Measurements from ENCODE around the gene CCDC187. TPM values are rescaled to one million over a fixed set of nuclear protein-coding genes. Genes with fewer than 3 reads are reported as not detected.

CCDC187 gene
- total RNA-seq, 1 donor = under 0.01 TPM

DNA sequence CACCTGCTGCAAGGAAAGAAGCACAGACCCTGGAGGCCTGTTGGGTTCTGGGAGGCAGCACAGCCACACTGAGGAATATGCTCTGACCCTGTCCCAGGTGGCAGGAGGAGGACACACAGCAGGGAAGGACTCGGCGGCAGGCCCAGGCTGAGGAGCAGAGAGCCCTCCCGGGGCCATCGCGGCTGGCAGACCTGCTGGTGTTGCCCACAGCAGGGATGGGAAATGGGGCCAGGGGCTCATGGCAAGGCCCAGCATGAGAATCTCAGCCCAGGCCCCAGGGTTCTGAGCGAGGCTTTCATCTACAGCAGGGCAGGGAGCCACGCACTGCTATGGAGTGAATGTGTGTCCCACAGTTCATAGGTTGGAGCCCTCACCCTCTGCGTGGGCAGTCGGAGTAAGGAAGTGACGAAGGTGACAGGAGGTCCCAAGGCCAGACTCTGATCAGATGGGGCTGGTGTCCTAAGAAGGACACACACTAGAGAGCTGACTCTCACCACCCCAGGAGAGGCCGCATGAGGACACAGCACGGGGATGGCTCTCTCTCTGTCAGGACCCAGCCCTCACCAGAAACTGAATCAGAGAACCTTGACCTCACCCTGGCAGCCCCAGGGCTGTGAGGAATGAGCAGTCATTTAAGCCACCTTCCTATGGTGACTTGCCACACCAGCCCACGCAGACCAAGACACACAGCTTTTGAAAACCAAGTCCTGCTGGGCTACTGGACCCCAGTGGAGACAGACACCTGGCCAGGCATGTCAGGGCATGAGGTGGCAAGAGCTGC is 13.2 kb upstream of the CCDC187 start:
- no peak overlapping the region for H3K4me3 ChIP-seq (ENCODE audit: low read depth, low read length)
- DNase-seq (ENCODE audit: low read depth) = no peak
- TF ChIP-seq, protein P1, sequence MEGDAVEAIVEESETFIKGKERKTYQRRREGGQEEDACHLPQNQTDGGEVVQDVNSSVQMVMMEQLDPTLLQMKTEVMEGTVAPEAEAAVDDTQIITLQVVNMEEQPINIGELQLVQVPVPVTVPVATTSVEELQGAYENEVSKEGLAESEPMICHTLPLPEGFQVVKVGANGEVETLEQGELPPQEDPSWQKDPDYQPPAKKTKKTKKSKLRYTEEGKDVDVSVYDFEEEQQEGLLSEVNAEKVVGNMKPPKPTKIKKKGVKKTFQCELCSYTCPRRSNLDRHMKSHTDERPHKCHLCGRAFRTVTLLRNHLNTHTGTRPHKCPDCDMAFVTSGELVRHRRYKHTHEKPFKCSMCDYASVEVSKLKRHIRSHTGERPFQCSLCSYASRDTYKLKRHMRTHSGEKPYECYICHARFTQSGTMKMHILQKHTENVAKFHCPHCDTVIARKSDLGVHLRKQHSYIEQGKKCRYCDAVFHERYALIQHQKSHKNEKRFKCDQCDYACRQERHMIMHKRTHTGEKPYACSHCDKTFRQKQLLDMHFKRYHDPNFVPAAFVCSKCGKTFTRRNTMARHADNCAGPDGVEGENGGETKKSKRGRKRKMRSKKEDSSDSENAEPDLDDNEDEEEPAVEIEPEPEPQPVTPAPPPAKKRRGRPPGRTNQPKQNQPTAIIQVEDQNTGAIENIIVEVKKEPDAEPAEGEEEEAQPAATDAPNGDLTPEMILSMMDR (IDR thresholded peaks at IDR 0.05; ENCODE audit: insufficient read depth, low read depth, low read length) = no peak

DNA sequence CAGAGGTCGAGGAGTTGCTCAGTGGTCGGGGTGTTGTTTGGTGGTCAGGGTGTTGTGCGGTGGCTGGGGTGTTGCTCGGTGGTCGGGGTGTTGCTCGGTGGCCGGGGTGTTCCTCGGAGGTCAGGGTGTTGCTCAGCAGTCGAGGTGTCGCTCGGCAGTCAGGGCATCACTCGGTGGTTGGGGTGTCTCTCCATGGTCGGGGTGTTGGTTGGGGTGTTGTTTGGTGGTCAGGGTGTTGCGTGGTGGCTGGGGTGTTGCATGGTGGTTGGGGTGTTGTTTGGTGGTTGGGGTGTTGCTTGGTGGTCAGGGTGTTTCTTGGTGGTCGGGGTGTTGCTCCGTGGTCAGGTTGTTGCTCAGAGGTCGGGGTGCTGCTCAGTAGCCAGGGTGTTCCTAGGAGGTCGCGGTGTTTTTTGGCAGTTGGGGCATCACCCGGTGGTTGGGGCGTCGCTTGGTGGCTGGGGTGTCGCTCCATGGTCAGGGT is 12.4 kb upstream of the CCDC187 start:
- H3K4me3 ChIP-seq (ENCODE audit: low read depth, low read length) = no peak overlapping the region
- no peak for DNase-seq (ENCODE audit: low read depth)
- TF ChIP-seq, protein P1 (IDR thresholded peaks at IDR 0.05; ENCODE audit: insufficient read depth, low read depth, low read length) = no peak

- no peak overlapping the region for H3K4me3 ChIP-seq (ENCODE audit: low read depth, low read length)
- TF ChIP-seq, protein P1 (IDR thresholded peaks at IDR 0.05; ENCODE audit: insufficient read depth, low read depth, low read length) = no peak
- DNase-seq (ENCODE audit: low read depth) = no peak
Observed at GRCh38 chr9:136314944-136315343, 11.1 kb upstream of the CCDC187 start.

GRCh38 chr9:136314056-136314416 is 10.1 kb upstream of the CCDC187 start:
- no peak for DNase-seq (ENCODE audit: low read depth)
- H3K4me3 ChIP-seq (ENCODE audit: low read depth, low read length) = no peak overlapping the region
- TF ChIP-seq, protein P1 (IDR thresholded peaks at IDR 0.05; ENCODE audit: insufficient read depth, low read depth, low read length) = no peak

- TF ChIP-seq, protein P1 (IDR thresholded peaks at IDR 0.05; ENCODE audit: insufficient read depth, low read depth, low read length) = no peak
- no peak overlapping the region for H3K4me3 ChIP-seq (ENCODE audit: low read depth, low read length)
- no peak for DNase-seq (ENCODE audit: low read depth)
Observed at GRCh38 chr9:136313111-136314055, 9.5 kb upstream of the CCDC187 start.

- no peak overlapping the region for H3K4me3 ChIP-seq (ENCODE audit: low read depth, low read length)
- TF ChIP-seq, protein P1 (IDR thresholded peaks at IDR 0.05; ENCODE audit: insufficient read depth, low read depth, low read length) = peak; percentile 86
- peak; percentile 64 for DNase-seq (ENCODE audit: low read depth)
Observed at GRCh38 chr9:136312436-136312835, 8.5 kb upstream of the CCDC187 start.

Measured in fibroblast of villous mesenchyme (primary cell).